ENCODE results near the gene FSTL5.
"Not testable (repeated sequence)": the region's sequence is repeated elsewhere in the genome, so short reads cannot be mapped to it uniquely, and the experiment has no call there.

FSTL5 gene

DNA sequence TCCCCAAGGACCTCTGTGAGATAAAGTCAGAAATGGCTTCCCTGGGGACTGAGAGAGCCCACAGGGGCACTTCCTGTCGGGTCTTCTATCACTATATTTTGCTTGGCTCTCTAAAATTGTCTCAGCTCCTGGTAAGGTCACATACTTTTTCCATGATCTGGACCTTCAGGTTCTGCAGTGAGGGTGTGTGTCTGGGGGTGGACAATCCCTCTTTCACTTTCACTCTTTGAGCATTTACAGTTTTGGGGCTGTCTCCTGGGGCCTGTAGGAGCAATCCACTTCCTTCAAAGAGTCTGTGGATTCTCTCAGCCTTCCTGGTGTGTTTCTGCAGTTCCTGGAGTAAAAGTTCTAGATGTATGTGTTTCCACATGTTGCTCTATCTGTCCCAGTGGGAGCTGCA is 335.7 kb downstream of the FSTL5 start:
- DNase-seq, result no peak

DNA sequence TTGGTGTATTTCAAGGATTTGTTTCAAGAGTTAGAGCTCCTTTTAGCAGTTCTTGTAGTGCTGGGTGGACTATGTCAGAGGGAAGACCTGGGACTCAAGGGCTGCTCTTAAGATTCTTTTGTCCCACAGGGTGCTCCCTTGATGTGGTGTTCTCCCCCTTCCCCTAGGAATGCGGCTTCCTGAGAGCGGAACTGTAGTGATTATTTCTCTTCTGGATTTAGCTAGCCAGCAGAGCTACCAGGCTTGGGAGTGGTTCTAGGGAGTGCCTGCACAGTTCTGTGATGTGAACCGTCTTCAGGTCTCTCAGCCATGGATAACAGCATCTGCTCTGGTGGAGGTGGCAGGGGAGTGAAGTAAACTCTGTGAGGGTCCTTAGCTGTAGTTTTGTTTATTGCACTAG is 336.8 kb downstream of the FSTL5 start:
- no peak for DNase-seq

DNA sequence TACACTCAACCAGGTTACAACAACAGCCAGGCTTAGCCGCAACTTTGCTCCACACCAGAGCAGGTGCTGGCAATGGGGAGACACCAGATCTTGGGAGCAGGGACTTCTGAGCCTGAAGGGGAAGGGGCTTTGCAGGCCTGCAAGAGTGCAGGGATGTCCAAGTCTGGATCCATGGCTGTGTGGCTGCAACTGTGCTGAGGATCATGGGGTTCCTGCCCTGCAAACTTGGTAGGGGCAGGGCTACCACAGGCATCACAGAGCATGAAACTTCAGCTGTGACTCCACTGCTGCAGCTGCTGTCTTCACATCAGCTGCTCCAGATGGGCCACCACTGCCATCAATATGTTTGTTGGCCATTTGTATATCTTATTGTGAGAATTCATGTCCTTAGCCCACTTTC is 340.4 kb downstream of the FSTL5 start:
- DNase-seq, result no peak

DNA sequence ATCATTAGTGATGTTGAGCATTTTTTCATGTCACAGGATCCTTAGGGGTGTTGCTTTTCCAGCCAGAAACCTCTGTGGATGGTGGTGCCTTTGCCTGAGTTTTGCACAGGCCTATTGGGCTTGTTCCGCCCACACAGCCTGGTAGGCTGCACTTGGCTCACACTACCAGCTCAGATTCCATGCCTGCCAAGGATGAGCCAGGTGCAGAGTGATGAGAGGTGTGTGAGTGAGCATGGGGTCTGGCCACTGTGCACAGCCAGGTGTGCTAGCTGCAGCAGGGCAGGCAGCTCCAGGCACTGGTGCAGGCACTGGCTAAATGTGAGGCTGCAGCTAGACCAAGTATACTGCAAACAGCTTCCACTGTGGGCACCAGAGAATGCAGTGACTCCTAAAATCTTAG is 341.6 kb downstream of the FSTL5 start:
- no peak for DNase-seq

DNA sequence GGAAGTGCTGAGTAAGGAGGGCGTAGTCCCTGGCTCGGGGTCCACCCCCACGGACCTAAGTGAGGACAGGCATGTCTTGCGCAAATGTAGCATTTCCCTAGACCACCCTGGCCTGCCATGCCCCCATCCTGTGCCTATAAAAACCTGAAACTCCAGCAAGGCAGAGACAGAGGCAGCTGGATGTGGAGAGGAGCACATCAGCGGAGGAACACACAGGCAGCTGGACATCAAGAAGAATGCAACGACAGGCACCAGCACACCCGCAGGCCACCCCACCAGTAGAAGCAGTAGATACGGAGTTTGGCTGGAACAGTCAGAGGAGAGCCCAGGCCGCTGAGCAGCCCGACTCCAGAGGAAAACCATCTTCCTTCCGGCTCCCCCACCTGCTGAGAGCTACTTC is 345.9 kb downstream of the FSTL5 start:
- DNase-seq, result no peak

DNA sequence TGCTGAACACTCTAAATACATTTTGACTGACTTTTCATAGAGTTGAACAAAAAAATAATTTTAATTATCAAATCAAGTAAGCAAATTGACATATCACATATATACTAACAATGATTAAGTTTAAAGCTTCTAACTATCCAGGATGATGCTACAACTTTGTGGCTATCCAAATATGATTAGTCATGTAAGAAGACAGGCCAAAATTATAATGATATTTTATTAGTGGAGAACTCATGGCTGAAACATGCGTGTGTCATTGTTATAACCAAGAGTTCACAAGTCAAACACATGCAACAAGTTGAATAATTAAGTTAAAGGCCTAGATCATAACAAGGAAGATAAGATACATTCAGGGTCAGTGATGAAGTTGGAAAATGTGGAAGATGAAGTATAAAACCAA is 346.8 kb downstream of the FSTL5 start:
- no peak for DNase-seq

DNA sequence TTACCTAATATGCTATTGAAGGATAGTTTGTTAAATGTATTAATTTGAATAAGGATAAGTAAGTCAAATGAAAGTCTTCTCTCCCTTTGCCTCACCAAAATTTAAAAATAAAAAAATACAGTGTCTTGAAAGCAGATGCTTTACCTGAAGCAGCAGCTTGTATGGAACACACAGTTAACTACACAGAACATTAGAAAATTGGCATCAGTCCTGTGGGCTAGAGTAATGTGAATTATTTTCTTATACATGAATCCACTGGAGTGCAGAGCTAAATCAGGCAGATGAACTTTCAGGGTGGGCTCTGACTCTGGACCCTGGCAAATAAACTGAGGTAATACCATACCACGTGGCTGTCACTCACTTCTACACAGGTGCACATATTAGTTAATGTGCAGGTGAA is 348.0 kb downstream of the FSTL5 start:
- no peak for DNase-seq

DNA sequence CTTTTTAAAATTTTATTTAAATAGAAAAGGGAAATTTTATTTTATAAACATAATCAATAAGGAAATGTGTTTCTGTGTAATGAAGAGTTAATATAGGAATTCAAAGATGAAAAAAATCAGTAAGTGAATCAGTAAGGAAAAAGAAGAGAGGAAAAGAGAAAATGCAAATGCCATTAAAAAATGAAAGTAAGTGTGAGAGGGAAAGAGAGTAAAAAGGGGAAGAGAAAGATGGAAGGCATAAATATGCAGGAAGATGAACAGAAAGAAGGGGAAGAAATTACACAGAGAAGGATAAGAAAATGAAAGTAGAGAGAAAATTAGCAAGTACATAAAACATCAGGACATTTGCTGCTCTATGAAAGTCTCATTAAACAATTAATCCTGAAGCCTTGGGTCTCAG is 349.9 kb downstream of the FSTL5 start:
- DNase-seq, result no peak

DNA sequence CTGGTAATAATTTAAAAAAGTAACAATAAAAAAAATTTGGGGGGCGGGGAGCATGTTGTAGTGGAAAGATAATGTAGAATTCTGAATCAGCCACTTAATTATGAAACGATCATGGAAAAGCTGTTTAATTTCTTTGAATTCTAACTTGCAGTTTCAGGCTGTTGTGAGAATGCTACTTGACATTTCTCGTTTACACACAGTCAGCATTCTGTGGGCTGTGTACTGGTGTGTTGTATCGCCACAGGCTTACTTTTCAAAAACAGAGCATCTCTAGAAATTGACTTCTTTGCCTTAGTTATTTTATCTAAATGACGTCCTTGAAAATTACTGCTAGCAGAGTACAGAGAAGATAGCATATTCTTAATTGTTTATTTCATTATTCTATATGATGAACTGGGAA is 350.4 kb downstream of the FSTL5 start:
- no peak for DNase-seq

DNA sequence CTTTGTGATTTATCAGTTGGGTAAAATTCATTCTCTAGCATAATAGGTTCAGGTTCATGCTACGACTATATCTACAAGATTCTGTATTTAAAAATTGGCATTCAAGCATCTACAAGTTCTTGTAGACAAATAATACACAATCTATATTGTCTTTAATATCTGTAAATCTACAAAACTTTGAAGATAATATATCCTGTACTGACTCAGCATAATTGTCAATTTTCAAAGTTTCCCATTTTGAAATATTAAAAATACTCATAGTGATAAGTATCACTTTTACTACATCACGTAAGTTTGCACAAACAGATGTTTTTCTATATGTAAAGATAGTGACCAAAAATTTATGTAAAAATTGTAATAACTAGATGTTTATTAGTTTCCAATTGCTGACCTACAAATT is 360.6 kb downstream of the FSTL5 start:
- no peak for DNase-seq

DNA sequence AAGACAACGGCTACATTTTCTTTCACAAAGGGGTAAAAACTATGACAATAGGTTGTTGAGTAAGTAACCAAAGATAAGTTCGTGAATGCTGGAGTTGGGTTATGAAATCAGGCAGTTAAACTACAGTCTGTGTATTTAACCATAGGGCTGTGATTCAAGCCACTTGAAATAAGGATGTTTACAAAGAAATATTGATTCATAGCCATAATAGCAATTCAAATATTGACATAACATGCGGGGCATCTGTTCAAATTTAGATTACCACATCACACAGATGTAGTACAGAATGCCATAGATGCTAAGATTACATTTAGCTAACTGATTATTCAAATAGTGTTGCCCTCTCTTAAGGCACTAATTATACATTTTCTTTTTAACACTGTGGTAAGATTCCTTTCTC is 364.1 kb downstream of the FSTL5 start:
- DNase-seq, result no peak

DNA sequence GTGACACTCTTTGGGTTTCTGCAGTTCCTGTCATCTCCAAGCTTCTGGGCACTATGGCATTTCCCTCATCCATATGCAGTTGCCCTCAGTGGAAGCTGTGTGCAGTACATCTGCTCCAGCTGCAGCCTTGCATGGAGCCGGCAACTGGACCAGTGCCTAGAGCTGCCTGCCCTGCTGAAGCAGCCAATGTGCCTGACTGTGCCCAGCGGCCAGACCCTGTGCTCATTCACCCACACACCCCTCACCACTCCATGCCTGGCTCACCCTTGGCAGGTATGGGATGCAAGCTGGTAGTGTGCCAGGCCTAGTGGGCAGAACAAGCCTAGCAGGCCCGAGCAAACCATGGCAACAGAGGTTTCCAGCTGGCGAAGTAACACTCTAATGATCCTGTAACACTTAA is 370.8 kb downstream of the FSTL5 start:
- no peak for DNase-seq

DNA sequence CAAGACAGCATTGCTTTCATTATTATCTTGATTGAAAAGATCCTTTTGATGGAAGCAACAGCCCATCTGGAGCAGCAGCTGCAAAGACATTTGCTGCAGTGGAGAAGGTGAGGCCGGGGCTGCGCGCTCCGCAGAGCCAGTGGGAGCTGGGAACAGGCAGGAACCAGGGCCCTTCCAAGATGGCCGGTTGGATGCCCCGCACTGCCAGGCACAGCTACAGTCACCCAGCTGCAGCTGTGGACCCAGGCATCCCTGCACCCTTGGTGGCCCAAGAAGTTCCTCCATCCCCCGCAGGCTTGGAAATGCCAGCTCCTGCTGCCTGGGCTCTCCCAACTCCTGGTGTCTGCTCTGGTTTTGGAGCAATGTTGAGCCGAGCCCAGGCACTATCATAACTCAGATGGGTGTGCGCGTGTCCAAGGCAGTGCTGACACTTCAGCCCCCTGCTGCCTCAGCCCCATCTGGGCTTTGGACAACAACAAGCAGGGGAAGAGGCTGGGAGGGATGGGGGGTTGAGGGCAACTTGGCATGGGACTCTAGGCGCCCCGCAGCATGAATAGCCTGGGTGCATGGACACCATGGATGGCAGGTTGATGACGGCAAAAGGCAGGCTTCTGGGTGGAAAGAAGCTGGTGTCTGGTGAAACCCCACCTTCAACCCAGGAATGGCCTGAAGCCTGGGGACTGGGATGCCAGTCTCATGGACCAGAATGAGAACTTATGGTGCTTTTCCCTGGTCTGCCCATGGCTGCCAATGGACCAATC is 371.8 kb downstream of the FSTL5 start:
- no peak for DNase-seq

DNA sequence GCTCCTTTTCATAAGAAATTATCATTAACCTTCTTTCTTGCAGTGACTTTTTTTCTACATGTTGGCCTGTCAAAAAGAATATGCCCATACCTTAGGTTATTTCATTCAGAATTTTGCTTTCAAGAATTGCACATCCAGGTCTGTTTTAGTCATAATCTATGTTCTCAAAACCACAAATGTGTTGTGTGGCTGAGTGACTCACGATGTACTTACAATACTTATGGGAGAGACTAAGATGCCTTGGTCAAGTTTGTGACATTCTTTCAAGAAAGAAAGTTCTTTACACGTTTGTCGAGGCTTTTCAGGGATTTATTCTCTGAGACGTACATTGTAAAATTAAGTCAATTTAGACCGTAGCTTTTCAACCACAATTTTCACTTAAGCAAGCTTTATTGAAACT is 396.7 kb downstream of the FSTL5 start:
- DNase-seq, result no peak

DNA sequence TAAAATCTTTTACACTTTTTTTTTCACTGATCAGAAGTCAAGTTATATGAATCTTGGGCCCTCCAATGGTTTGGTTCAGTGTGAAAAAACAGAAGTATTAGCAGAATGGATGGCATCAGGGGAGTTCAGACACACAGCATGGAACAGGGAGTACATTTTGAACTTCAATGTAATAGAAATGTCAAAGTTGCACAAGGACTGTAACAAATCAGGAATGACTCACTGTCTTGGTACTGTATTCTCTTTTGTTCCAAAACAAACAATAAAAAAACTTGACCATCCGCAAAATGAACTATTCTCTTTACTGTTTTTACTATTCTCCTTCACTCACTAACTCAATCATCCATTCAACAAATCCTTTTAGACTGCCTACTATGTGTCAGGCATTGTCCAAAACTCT is 401.0 kb downstream of the FSTL5 start:
- no peak for DNase-seq

DNA sequence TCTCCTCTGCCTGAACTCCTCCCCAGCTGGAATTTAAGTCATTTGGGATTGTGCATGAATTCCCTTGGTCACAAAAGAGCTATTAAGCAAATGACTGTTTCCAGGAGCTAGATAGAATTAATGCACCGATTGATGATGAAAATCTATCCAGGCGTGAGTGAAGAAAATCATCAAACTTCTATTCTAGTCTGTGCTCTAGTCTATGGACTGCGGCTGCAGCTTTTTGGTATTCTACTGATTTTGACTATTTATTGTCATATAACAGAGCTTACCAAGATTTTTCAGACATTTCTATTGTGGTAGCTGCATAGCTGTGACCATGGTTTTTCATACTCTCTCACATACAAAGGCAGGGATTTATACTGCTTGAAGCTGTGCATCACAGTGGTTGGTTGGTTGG is 403.8 kb downstream of the FSTL5 start:
- DNase-seq, result no peak

DNA sequence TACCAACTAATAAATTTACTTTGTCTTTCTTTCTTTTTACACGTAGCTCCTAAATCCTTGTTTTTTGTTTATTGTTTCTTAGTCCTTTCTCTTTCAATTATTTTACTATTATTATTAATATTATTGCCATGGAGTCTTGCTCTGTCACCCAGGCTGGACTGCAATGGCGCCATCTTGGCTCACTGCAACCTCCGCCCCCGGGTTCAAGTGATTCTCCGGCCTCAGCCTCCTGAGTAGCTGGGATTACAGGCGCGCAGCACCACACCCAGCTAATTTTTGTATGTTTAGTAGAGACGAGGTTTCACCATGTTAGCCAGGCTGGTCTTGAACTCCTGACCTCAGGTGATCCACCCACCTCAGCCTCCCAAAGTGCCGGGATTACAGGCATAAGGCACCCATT is 405.4 kb downstream of the FSTL5 start:
- not testable (repeated sequence) for DNase-seq

DNA sequence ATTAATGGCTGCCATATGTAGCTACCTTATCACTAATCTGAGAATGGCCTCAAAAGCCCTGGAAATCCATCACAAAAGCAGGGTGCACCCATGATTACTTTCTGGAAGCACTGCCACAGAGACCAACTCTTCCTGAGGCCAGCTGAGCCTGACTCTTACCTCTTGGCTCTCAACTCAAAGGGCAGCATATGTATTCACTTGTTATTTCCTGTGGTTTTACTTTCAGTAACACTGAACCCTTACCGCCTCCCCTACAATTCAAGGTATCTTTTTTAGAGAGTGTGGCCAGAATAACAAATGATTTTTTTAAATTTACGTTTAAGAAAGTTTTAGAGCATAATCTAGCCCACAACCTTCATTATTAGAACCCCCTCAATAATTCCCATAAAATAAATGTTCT is 434.9 kb downstream of the FSTL5 start:
- no peak for DNase-seq

DNA sequence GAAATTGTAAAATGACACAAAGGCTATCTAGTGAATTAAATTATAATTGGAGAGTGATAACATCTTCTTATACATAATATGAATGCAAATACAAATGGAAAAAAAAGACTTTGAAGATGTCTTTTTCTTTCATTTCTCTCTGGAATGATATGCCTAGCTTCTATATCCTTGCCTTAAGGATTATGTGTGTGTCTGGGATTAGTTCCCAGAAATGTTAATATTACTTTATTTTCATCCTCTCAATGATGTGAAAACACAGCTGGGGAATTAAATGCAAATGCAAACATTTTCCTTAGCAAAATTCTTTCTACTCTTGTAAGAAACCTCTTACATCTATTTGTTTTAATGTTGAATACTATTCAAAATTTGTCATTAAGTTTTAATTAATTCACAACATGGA is 441.9 kb downstream of the FSTL5 start:
- DNase-seq, result no peak

DNA sequence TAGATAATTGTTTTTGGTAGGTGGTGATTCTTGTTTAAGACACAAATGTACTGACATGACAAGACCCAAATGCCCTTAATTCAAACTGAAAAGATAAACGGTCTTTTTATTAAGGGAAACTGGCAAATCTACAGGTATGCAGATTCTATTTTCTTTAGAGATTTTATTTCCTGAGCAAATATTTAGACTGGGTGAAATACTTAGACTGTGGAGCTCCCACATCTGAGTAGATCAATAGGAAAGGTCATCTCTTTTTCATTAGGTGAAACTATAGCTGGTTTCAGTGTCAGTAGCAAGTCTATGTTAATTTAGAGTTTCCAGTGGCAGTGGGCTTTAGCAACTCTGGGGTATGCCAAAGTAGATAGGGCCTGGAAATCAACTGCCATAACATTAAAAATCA is 446.7 kb downstream of the FSTL5 start:
- no peak for DNase-seq

DNA sequence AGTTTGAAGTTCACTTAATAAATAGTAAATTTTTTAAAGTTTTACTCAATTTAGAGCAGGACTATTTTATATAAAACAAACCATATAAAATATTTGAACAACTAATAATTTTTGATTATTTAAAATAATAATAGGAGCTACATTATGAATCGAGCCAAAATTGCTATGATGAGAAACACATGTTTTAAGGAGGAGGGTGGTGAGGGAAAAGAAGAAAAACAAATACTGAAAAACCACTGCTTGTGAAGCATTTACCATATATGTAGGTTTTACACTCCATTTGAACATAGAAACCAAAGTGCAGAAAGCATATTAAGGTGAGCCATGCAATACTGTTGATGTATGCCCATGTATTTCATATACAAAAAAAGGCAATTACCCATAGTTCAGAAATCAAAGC is 448.9 kb downstream of the FSTL5 start:
- DNase-seq, result no peak

DNA sequence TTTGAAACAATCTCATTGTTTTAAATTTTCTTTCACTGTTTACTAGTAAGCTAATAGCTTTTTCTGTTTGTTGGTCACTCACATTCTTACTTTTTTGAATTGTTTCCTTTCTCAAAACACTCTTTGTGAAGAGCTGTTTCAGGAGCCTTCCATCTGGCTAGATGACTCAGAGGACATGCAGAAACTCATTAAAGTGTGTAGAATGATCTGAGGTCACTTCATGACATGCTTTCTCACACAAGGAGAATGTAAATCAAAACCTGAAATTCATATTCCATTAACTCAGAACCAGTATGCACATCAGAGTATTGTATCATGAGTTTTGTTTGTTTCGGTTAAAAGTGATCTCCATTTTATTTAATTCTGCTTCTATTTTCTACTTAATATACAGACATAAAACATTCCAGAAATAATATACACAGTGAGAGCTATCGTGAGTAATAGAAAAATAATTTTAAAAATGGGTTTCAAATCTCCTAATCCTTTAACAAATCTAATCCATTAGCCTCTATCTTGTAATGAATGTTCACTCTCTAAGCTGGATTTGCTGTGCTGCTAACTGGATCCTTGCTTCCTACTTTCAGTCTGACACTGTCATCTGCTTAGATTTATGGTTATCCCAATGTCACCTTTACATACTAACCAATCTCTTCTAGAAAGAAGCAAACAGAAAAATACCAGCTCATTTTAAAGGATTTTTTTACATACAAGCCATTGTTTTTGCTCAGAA is 449.6 kb downstream of the FSTL5 start:
- no peak for DNase-seq

DNA sequence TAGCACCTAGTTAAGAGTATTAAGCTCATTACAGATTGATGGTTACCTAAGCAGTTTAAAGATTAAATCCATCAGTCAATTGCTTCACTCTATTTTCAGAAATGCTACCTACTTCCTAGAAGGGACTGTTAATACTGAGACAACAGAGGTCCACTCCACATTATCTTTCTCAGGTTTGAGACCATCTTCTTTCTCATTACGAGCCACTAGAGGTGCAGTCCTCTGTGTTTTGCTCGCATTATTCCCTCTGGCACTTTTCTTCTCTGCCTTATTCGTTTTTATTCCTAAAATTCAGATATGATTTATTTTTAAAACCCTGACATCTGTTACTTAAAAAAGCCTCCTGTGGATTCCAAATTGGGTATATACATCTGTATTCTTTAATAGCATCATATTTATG is 459.1 kb downstream of the FSTL5 start:
- no peak for DNase-seq

DNA sequence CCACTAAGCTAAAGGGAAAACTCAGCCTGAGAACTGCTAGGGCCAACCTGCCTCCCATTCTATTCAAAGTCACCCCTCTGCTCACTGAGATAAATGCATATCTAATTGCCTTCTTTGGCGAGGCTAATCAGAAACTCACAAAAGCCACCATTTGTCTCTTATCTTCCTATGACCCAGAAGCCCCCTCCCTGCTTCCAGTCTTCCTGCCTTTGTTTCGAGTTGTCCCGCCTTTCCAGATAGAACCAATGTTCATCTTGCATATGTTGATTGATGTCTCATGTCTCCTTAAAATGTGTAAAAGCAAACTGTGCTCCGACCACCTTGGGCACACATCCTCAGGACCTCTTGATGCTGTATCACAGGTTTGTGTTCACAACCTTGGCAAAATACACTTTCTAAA is 459.8 kb downstream of the FSTL5 start:
- no peak for DNase-seq

DNA sequence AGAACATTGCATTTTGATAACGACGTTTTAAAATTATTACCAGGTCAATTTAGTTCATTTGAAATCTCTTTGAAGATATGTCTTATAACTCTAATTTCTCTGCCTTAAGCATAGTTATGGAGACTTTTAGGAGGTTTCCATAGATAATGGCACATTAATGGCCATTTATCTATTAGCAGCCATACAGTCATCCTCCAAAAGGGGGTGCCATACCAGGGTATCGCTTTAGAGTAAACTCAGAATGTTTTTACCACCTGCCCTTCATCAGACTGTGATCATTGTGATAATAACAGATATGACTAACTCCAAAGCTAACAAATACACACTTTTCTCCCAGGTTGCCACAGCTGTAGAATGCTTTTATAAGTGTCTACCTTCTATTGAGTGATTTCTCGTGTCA is 461.5 kb downstream of the FSTL5 start:
- DNase-seq, result no peak
